NB4 (cell line): ENCODE measurements around the gene PASD1.

Experiments
- CTCF ChIP-seq: IDR thresholded peaks from one replicate; pipeline ENCODE4 v1.5.1; 2012; ENCODE audit warnings: low read depth, low read length
- MYC ChIP-seq: IDR thresholded peaks from 2 replicates; pipeline ENCODE4 v1.6.1; 2011; ENCODE audit warnings: low read depth, low read length

- TF ChIP-seq CTCF (no peak), MYC (no peak)
Measured at GRCh38 chrX:151701531-151701930, 138.1 kb downstream of the PASD1 start.
